Neural cell (in vitro differentiated cells): ENCODE results near the gene GAPDH.
A peak's percentile ranks its signal among the peaks of the same experiment; 100 is the strongest.

Source experiments
- CTCF ChIP-seq: fragments of 450-650 bp; IDR thresholded peaks from 2 replicates; pipeline ENCODE4 v1.5.1; 2014; ENCODE audit warnings: antibody characterized with exemption, mild to moderate bottlenecking, moderate library complexity; ENCODE audit not compliant: poor library complexity, severe bottlenecking
- EP300 ChIP-seq: fragments of 450-650 bp; conservative IDR thresholded peaks from 2 replicates; pipeline ENCODE4 v1.6.1; 2014; ENCODE audit warnings: antibody characterized with exemption, mild to moderate bottlenecking, moderate library complexity; ENCODE audit not compliant: poor library complexity, severe bottlenecking
- EZH2 ChIP-seq: fragments of 200-600, 300-800 bp; shearing (Covaris generic), sonication (generic); IDR thresholded peaks from 2 replicates; pipeline ENCODE4 v1.6.1; 2014; ENCODE audit warnings: antibody characterized with exemption, low read length, borderline replicate concordance, mild to moderate bottlenecking; ENCODE audit not compliant: insufficient read depth, poor library complexity, severe bottlenecking
- POLR2AphosphoS5 ChIP-seq: IDR thresholded peaks from 2 replicates; pipeline ENCODE4 v1.6.1; 2012
- SMC3 ChIP-seq: fragments of 450-650 bp; conservative IDR thresholded peaks from 2 replicates; pipeline ENCODE4 v1.6.1; 2014; ENCODE audit warnings: antibody characterized with exemption, mild to moderate bottlenecking, moderate library complexity; ENCODE audit not compliant: poor library complexity

DNA sequence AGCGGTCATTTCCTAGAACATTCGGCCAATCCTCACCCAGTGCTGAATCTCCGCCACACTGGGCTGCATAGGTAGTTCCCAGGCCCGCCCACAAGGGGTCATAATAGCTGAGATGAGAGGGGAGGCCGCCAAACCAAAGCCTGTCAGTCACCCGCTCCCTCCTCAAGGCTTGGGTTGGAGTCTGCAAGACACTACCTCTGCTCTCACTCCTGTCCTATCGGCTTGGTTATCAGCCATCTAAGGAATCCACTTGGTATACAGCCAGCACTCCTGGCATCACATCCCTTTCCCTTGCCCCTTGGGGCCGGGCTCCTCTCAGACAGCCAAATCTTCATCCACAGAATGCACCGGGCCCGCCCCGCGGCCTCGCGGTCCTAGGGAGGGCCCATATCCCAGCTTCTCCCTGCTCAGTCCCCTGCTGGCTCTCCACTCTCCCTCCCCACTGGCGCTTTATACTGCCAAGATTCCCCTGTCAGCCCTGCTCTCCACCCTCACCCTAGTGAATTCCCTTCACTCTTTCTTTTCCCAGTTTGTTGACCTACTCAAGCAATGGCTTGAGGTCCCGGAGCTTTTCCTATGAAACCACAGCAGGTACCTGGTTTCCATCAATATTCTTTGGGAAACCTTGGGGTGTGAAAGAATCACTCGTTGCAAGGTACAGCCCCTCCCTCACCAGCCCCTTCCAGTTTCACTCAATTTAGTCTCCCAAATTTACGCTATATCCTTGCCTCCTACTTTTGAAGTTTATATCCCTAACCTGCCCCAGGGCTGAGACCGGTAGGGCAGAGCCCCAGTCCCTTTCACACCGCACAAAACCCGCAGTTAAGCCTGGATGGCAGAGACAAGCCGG, 20.1 kb downstream of the GAPDH start:
- TF ChIP-seq CTCF: peak; percentile 76
- no peak for TF ChIP-seq EZH2
- no peak for TF ChIP-seq POLR2AphosphoS5
- no peak for TF ChIP-seq EP300
- peak; percentile 71 for TF ChIP-seq SMC3
